KG1 (cell line): ENCODE results near the gene SLC25A43.
"Not testable (repeated sequence)": the region's sequence is repeated elsewhere in the genome, so short reads cannot be mapped to it uniquely, and the experiment has no call there.

Source experiments
- DNase-seq: peaks from one replicate; lab custom pipeline; 2025; lab: John Stamatoyannopoulos, UW

SLC25A43 gene

DNA sequence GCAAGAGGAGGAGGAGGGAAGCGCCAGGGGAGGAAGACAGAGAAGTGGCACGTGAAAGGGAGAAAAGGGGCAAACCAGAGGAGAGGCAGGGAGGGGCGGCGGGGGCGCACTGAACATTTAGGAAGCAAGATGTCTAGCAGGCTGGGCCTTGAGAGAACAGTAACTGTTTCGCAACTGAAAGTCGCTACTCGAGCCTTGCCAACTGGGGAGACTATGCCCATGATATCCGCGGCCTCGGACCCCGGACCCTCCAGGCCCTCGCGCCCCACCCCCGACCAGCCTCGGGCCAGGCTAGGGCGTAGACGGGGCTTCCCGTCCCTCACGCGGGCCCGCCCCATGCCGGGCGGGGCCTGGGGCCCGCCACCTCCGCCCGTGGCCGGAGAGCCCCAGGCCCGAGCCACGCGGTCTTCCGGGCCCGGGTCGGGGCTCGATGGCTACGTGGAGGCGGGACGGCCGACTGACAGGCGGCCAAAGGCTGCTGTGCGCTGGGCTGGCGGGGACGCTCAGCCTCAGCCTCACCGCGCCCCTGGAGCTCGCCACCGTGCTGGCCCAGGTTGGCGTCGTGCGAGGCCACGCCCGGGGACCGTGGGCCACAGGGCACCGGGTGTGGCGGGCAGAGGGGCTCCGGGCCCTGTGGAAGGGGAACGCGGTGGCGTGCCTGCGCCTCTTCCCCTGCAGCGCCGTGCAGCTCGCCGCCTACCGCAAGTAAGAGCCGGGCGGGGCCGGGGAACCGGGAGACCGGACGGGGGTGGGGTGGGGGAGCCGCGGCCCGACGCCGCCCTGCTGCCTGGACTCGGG lies at the start of gene SLC25A43:
Gene SLC25A43 (plus strand): TSS at position 363 of the 798 bp plus-strand sequence. CDS start 68 bp downstream, at position 431.
- no peak for DNase-seq

DNA sequence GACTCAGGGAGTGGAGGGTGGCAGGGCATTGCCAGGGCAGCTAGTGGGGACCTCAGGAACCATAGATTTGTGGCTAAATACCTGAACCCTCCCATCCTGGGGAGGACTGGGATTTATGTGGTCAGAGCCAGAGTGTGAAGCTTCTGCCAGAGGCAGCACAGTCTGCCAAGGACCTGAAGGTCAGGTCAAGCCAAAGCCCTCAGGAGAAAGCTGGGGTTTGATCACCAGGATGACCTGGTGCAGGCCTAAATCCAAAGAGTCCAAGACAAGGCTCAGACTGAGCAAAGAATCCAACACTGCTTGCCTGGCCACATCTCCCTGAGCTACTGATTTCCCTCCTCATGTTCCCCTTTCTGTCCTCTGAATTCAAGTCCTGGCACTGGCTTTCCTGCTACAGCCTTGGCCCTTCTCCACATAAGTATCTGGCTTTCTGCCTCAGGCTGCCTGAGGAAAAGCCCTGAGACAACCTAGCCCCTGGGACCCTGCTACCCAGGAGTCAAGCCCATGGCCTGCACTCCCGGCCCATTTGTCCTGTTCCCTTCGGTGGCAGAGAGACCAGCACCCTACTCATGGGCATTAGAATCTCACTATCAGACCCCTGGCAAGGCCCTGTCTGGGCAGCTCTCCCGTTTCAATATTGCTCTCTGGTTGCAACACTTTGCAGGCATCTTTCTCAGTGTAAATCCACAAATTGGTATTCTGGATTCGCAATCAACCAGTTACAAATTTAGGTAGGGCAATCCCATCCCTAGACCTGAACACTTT lies 39.3 kb upstream of the SLC25A43 start:
- DNase-seq = no peak

DNA sequence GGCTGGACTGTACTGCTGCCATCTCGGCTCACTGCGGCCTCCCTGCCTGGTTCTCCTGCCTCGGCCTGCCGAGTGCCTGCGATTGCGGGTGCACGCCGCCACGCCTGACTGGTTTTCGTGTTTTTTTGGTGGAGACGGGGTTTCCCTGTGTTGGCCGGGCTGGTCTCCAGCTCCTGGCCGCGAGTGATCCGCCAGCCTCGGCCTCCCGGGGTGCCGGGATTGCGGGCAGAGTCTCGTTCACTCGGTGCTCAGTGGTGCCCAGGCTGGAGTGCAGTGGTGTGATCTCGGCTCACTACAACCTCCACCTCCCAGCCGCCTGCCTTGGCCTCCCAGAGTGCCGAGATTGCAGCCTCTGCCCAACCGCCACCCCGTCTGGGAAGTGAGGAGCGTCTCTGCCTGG lies 37.7 kb upstream of the SLC25A43 start:
- not testable (repeated sequence) for DNase-seq

DNA sequence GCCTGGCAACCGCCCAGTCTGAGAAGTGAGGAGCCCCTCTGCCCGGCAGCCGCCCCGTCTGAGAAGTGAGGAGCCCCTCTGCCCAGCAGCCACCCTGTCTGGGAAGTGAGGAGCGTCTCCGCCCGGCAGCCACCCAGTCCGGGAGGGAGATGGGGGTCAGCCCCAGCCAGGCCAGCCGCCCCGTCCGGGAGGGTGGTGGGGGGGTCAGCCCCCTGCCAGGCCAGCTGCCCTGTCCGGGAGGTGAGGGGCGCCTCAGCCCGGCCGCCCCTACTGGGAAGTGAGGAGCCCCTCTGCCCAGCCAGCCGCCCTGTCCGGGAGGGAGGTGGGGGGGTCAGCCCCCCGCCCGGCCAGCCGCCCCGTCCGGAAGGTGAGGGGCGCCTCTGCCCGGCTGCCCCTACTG lies 37.1 kb upstream of the SLC25A43 start:
- DNase-seq = not testable (repeated sequence)

DNA sequence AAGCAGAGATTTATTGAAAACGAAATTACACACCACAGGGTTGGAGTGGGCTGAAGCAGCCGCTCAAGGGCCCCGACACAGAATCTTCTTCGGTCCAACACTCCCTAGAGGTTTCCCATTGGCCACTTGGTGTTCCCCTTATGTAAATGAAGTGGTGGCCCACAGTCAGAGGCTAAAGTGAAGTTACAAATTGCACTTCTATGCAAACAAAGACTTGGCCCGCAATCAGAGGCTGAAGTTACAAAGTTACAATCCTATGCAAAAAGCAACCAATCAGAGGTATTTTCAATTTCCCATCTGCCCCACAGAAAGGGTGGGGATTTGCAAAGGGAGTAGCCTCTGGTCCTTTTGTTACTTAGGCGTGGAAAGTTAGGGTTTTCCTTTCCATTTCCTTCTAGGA lies 35.7 kb upstream of the SLC25A43 start:
- no peak for DNase-seq

DNA sequence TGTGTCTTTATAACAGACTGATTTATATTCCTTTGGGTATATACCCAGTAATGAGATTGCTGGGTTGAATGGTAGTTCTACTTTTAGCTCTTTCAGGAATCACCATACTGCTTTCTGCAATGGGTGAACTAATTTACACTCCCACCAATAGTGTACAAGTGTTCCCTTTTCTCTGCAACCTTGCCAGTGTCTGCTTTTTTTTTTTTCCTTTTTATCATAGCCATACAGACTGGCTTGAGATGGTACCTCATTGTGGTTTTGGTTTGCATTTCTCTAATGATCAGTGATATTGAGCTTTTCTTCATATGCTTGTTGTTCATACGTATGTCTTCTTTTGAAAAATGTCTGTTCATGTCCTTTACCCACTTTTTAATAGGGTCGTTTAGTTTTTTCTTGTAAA lies 27.3 kb upstream of the SLC25A43 start:
- DNase-seq = not testable (repeated sequence)

DNA sequence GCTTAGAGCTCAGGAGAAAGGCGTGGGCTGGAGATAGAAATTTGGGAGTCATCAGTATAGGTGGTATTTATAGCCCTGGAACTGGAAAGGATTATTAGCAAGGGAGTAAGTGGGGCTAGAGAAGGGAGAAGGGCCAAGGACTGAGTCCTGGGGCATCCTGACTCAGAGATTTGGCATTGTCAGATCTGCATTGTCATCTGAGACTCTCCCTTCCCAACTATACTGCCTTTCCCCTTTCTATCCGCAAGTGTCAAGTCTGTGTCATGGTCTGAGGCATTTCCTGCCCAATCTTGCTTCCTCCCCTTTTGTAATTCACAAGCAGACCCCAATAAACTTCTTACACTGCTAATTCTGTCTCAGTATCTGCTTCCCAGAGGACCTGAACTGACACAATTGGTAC lies 24.4 kb upstream of the SLC25A43 start:
- DNase-seq = no peak

DNA sequence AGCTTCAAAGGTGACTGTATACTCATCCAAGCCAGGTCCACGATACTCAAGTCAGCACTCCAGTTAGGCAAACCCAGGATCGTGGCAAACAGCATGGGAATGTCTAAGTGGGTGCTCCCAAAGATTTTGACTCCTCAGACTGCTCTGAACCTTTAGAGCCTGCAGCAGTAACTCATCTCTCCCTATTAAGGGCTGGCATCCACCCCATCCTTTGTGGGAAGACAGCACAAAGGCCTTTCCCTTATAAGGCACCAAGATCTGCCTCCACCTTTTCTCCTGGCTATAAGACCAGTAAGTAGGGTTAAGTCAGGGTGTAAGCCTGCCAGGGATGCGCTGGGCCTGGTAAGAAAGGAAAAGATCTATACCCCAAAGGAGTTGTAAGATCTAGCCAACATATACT lies 23.6 kb upstream of the SLC25A43 start:
- no peak for DNase-seq

DNA sequence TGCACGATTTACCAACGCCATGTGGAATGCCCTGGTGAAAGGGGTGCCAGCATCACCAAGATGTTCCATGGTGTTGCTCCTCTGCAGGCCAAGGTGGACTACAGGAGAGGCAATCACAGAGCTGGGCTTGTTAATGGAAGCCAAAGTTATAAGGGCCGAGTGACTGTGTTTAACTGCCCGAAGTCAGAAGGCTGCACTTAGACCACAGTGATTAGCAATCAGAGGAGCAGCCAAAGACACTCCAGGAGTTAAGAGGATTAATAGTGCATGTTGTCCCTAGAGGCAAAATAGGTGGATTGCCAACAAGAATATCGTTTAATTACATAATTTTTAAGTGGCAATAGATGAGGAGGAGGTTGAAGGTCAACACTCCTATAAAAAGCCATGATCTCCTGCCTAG lies 22.8 kb upstream of the SLC25A43 start:
- no peak for DNase-seq

DNA sequence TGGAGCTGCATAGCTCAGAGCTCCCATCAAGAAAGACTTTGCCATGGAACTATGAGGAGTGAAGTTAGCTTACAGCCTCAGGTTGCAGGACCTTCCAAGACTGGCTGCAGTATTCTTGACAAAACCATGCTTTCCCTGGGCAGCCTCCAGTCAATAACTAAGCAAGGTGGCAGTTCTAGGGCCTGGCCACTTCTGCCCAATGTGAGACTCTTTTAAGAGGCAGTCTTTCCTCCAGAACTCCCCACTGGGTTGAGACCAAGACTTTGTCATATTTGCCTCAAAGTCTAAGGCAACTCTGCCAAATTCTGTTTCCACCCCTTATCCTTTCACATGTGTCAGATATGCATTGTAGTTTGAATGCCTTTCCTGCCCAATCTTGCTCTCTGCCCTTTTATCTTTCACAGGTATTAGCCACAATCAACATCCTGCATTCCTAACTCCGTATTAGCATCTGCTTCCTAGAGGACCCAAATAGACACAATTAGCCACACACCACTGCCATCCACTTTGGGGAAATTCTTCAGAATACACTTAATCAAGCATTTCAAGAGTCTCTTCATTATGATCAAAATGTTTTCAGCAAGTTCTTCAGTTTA lies 17.7 kb upstream of the SLC25A43 start:
- no peak for DNase-seq

DNA sequence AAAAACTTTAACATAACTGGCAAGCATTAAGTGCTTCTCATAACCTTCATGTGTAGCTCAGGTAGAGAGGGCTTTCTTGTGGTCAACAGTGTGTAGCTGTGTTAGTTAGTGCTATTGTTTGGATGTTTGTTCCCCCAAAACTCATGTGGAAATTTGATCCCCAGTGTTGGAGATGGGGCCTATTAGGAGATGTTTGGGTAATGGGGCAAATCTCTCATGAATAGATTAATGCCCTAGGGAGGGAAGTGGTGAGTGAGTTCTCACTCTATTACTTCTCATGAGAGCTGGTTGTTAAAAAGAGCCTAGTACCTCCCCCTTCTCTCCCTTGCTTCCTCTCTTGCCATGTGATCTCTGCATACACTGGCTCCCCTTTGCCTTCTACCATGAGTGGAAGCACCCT lies 16.5 kb upstream of the SLC25A43 start:
- DNase-seq = no peak

DNA sequence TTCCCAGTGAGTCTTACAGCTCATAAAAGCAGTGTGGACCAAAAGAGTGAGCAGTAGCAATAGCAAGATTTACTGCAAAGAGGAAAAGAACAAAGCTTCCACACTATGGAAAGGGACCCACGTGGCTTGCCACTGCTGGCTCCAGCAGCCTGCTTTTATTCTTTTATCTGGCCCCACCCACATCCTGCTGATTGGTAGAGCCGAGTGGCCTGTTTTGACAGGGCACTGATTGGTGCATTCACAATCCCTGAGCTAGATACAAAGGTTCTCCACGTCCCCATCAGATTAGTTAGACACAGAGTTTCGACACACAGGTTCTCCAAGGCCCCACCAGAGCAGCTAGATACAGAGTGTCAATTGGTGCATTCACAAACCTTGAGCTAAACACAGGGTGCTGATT lies 12.5 kb upstream of the SLC25A43 start:
- DNase-seq = not testable (repeated sequence)

DNA sequence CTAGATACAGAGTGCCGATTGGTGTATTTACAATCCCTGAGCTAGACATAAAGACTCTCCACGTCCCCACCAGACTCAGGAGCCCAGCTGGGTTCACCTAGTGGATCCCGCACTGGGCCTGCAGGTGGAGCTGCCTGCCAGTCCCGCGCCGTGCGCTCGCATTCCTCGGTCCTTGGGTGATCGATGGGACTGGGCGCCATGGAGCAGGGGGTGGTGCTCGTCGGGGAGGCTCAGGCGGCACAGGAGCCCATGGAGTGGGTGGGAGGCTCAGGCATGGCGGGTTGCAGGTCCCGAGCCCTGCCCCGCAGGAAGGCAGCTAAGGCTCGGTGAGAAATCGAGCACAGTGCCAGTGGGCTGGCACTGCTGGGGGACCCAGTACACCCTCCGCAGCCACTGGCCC lies 11.7 kb upstream of the SLC25A43 start:
- not testable (repeated sequence) for DNase-seq

DNA sequence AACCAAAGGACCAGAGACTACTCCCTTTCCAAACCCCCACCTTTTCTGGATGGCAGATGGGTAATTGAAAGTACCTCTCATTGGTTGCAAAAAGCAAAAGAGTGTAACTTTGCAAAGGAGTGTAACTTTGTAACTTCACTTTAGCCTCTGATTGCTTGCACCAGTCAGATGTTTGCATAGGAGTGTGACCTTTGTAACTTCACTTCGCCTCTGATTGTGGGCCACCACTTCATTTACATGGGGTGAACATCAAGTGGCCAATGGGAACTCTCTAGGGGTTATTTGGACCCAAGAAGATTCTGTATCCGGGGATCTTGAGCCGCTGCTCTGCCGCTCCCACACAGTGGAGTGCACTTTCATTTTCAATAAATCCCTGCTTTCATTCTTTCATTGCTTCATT lies 9.9 kb upstream of the SLC25A43 start:
- DNase-seq = no peak

DNA sequence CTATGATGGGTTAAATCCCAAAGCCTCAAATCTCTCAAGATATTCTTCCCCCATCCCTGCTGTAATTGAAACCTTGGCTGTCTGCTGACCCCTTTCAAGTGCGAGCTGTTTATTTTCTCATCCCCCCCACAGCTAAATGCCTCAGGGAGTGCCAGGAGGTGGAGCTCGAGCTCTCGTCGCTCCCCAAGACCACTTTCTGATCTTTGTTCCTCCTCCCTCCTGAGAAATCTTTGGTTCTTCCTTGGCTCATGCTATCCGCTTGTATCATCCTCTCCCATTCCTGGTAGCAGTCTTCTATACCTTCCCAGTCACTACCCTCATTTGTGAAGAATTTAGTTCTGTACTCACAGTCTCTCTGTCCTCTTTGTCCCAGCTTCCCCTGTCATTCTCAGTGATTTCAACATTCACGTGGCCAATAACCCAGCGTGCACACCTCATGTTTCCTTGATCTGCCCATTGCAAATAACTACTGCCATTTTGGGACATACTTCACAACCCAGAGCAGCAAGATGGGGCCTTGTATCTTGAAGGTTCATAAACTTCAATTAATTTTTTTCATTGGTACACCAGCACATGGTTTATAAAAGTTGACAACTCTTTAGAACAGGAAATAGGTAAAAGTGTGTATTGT lies 9.2 kb upstream of the SLC25A43 start:
- no peak for DNase-seq

DNA sequence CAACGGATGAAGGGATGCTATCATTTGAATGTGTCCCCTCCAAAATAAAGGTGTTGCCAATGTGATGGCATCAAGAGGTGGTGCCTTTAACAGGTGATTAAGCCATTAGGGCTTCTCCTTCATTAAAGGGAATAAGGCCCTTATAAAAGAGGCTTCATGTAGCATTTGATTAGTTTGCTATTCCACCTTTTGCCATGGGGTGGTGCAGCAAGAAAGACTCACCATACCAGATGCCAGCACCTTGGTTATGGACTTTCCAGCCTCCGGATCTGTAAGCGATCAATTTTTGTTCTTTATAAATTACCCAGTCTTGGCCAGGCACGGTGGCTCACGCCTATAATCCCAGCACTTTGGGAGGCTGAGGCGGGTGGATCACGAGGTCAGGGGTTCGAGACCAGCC lies 7.9 kb upstream of the SLC25A43 start:
- DNase-seq = no peak

DNA sequence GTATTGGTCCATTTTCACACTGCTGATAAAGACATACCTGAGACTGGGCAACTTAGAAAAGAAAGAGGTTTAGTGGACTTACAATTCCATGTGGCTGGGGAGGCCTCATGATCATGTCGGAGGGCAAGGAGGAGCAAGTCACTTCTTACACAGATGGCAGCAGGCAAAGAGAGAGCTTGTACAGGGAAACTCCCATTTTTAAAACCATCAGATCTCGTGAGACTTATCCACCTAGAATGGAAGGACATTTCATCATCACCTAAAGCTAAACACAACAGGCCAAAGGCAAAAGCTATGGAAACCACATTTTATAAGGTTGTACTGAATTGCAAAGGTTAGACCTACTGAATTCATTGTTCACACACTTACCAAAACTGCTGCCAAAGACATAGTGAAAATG lies 6.0 kb upstream of the SLC25A43 start:
- DNase-seq = no peak

DNA sequence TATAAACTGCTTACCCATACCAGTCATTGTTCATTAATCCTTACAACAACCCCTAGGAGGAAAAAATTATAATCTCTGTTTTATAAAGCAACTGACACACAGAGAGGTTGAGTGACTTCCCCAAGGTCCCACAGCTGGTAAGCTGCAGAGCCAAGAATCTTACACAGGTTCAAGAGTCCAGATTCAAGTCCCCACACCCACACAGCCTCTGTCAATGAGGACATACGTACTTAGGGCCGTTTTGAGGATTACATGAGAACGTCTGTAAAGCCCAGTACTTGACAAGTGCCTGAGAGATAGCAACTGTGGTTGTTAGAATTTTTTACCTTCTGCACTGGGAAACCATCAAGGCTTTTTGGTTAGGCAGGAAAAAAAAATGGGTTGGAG lies 556 bp upstream of the SLC25A43 start:
- no peak for DNase-seq

DNA sequence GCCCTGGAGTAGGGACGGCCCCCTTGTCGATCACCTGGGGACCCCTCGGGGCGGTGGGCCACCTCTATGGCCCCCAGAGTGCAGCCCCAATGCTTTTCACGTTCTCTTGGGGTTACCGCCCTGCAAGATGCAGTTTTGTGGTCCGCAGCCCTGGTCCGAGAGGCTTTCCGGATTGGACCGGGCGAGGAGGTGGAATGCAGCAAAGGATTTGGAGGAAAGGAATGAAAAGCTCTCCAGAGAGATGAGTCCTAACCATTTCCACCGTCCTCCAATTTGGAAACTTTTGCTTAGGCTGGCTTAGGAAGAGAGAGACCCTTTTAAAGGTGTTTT lies 601 bp downstream of the SLC25A43 start:
- DNase-seq = no peak

DNA sequence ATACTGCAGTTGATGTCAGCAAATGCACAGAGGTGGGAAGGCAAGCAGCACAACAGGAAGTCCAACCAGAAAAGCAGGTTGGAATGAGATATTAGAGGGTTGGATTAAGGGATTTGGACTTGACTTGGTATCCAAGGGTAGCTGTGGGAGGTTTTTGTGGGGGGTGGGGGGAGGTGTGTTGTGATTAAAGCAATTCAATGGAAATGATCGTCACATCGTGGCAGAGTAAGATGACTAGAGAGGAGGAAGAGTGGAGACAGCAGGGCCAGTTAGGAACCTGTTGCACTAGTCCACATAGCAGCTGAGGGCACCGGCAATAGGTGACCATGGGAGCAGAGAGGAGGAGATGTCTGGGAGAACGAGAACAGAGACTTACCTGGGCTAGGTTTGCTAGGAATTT lies 2.4 kb downstream of the SLC25A43 start:
- no peak for DNase-seq

DNA sequence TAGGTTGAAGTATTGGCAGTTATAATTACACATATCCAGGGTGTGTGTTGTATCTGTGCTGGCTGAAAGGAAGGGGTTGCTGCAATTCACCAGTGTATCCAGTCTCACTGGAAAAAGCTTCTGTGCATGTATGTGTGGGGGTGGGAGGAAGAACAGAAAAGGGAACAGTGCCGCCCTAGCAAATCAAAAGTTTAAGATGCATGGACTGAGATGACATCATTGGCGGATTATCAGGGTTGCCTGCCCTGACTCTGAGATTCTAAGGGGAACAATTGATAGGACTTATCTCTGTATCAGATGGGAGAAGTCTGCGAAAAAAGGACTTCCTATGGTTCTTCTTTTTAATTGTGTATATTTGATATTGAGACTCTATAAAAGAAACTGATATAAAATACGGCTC lies 3.5 kb downstream of the SLC25A43 start:
- no peak for DNase-seq

DNA sequence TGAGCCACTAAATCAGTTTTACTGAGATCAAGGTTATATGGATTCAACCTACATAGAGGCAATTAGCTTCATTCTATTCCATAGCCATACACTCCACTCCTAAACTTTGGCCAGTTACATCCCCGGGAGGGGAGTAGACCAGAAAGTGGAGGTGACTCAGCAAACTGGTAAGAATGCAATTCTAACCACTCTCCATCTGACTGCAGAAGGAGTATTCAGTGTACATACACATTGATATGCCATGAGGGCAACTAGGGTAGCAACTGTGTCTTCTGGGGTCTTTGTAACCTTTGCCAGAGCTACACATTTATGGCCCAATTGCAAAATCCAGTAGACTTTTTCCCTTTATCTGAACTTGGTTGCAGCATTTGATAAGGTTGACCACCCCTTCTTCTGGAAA lies 7.6 kb downstream of the SLC25A43 start:
- DNase-seq = no peak

DNA sequence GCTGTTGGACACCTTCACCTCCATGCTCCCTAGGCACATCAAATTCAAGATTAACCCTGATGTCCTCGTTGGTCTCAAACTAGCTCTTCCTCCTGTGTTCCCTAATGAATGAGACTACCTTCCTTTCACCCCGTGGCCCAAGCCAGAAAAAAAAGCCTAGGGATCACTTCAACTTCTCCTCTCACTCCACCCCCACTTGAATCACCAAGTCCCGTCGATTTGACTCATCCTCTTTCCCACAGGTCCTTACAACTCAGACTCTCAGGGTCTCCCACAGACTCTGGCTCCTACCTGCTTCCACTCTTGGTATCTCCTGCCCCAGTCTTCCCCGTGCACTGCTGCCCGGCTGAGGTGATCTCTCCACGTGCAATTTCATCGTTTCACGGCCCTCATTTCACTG lies 8.5 kb downstream of the SLC25A43 start:
- no peak for DNase-seq
